Measurements from ENCODE around the gene PRRC2A. TPM values are rescaled to one million over a fixed set of nuclear protein-coding genes. Genes with fewer than 3 reads are reported as not detected.

PRRC2A gene
- total and polyA plus RNA-seq, 5 donors: 95.2 to 110 (median 97.5) TPM

DNA sequence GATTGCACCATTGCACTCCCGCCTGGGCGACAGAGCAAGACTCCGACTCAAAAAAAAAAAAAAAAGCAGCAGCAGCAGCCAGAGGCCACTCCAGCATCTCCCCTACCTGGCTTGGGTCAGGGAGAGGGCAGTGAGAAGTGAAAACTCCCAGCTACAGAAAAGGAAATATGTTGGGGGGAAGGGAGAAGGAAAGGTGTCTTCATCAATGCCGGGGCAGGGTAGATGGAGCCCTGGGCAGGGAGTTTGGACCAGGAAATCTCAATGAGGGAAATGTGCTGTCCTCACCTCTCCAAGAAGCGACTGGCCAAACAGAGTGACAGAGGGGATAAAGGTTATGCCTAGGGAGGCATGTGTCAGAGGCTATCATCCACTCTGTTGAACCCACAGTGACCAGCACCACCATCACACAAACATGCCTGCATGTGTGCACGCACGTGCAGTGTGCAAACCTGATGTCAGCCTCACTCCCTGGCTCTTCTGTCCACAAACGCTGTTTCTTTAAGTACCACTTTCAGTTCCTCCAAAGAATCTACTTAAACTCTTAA, 6.4 kb upstream of the PRRC2A start:
- ATAC-seq (peak in 1 of 2 donors; percentile 49), DNase-seq (no peak)

GRCh38 chr6:31614684-31615578, 5.6 kb upstream of the PRRC2A start, which contains the start of gene AIF1:
AIF1 (plus strand) TSS chr6:31615234; CDS start chr6:31615330, 96 bp downstream.
- H3K27ac ChIP-seq (ENCODE audit: low read length): no peak within 1 kb of the TSS
- intact Hi-C loops (cut with DNase I): no loop called here

More for the DNA sequence above, 6.4 kb upstream of the PRRC2A start:
- no peaks in the 10 kb centered on the region for H3K27me3 ChIP-seq (ENCODE audit: control insufficient read depth, insufficient read depth)
- H3K9me3 ChIP-seq (ENCODE audit: control insufficient read depth, low read length): no peaks in the 10 kb centered on the region
- no peak overlapping the region for H3K4me3 ChIP-seq (ENCODE audit: low read length)
- no peak overlapping the region for H3K27ac ChIP-seq (ENCODE audit: low read length)
- WGBS: 68% methylated on average over 8 of the region's 8 CpGs
- intact Hi-C loops (cut with DNase I): no loop called here
- no peaks in the 10 kb centered on the region for H3K4me1 ChIP-seq (ENCODE audit: control insufficient read depth, insufficient read depth, low read length)

GRCh38 chr6:31615748-31616147, 4.8 kb upstream of the PRRC2A start:
- intact Hi-C loops (cut with DNase I): no loop called here

More at GRCh38 chr6:31614684-31615578, 5.6 kb upstream of the PRRC2A start, which contains the start of gene AIF1:
- 54% methylated on average over 6 of the region's 6 CpGs for WGBS
- Histone ChIP-seq H3K4me3 (ENCODE audit: low read length) (peak within 1 kb of the TSS; percentile 4), H3K27me3 (ENCODE audit: control insufficient read depth, insufficient read depth) (no peaks in the 10 kb centered on the region), H3K9me3 (ENCODE audit: control insufficient read depth, low read length) (no peaks in the 10 kb centered on the region), H3K4me1 (ENCODE audit: control insufficient read depth, insufficient read depth, low read length) (no peaks in the 10 kb centered on the region)
- DNase-seq (no peak), ATAC-seq (no peak)

DNA sequence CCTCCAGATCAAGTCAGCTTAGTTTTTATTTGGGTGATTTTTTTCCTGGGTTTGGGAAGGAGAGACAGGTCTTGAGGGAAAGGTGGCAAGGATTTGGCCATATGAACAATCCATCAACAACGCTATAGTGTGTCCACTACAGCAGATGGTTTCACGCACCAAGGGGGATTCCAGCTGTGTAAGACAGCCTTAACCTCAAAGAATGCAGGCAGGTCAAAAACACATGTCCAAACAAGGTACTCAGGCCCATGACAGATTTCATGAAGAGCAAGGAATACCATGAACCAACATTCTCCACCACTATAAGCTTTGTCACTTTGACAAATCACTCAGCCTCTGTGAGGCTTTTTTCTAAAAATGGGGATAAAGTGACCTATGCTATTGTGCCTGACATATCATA, 3.5 kb upstream of the PRRC2A start:
- DNase-seq (no peak), ATAC-seq (no peak)
- 92% methylated on average over 2 of the region's 2 CpGs for WGBS
- no peaks in the 10 kb centered on the region for H3K27me3 ChIP-seq (ENCODE audit: control insufficient read depth, insufficient read depth)
- no peaks in the 10 kb centered on the region for H3K4me1 ChIP-seq (ENCODE audit: control insufficient read depth, insufficient read depth, low read length)
- H3K4me3 ChIP-seq (ENCODE audit: low read length): no peak overlapping the region
- no peak overlapping the region for H3K27ac ChIP-seq (ENCODE audit: low read length)
- intact Hi-C loops (cut with DNase I): no loop called here
- H3K9me3 ChIP-seq (ENCODE audit: control insufficient read depth, low read length): no peaks in the 10 kb centered on the region

More at GRCh38 chr6:31615748-31616147, 4.8 kb upstream of the PRRC2A start:
- no peak overlapping the region for H3K27ac ChIP-seq (ENCODE audit: low read length)
- no peaks in the 10 kb centered on the region for H3K27me3 ChIP-seq (ENCODE audit: control insufficient read depth, insufficient read depth)
- WGBS: 53% methylated on average over 7 of the region's 7 CpGs
- DNase-seq (no peak), ATAC-seq (no peak)
- H3K9me3 ChIP-seq (ENCODE audit: control insufficient read depth, low read length): no peaks in the 10 kb centered on the region
- H3K4me1 ChIP-seq (ENCODE audit: control insufficient read depth, insufficient read depth, low read length): no peaks in the 10 kb centered on the region
- H3K4me3 ChIP-seq (ENCODE audit: low read length): peak overlapping the region; percentile 4

GRCh38 chr6:31619805-31620585, 520 bp upstream of the PRRC2A start:
- peak overlapping the region; percentile 100 for H3K27ac ChIP-seq (ENCODE audit: low read length)
- ATAC-seq: peak; percentile 95 to 96
- no peaks in the 10 kb centered on the region for H3K4me1 ChIP-seq (ENCODE audit: control insufficient read depth, insufficient read depth, low read length)
- DNase-seq: peak; percentile 98 to 99 (median 99)
- under 1% methylated on average over 50 of the region's 50 CpGs for WGBS
- no peaks in the 10 kb centered on the region for H3K9me3 ChIP-seq (ENCODE audit: control insufficient read depth, low read length)
- H3K4me3 ChIP-seq (ENCODE audit: low read length): peak overlapping the region; percentile 49
- no peaks in the 10 kb centered on the region for H3K27me3 ChIP-seq (ENCODE audit: control insufficient read depth, insufficient read depth)
- intact Hi-C loops (cut with DNase I): no loop called here

GRCh38 chr6:31621320-31621939, 915 bp downstream of the PRRC2A start:
- intact Hi-C loops (cut with DNase I): no loop called here
- ATAC-seq: no peak
- 8% methylated on average over 15 of the region's 15 CpGs for WGBS
- Histone ChIP-seq H3K9me3 (ENCODE audit: control insufficient read depth, low read length) (no peaks in the 10 kb centered on the region), H3K27ac (ENCODE audit: low read length) (peak overlapping the region; percentile 96), H3K4me1 (ENCODE audit: control insufficient read depth, insufficient read depth, low read length) (no peaks in the 10 kb centered on the region), H3K4me3 (ENCODE audit: low read length) (peak overlapping the region; percentile 83), H3K27me3 (ENCODE audit: control insufficient read depth, insufficient read depth) (no peaks in the 10 kb centered on the region)
- DNase-seq: no peak

GRCh38 chr6:31621991-31622390, 1.5 kb downstream of the PRRC2A start:
- H3K4me3 ChIP-seq (ENCODE audit: low read length): peak overlapping the region; percentile 83
- WGBS: 22% methylated on average over 4 of the region's 4 CpGs
- H3K27ac ChIP-seq (ENCODE audit: low read length): no peak overlapping the region
- no peak for ATAC-seq
- DNase-seq: no peak
- H3K9me3 ChIP-seq (ENCODE audit: control insufficient read depth, low read length): no peaks in the 10 kb centered on the region
- H3K4me1 ChIP-seq (ENCODE audit: control insufficient read depth, insufficient read depth, low read length): no peaks in the 10 kb centered on the region
- intact Hi-C loops (cut with DNase I): no loop called here
- H3K27me3 ChIP-seq (ENCODE audit: control insufficient read depth, insufficient read depth): no peaks in the 10 kb centered on the region

- WGBS: 47% methylated on average over 10 of the region's 10 CpGs
- peak in 1 of 3 donors; percentile 60 for DNase-seq
- Histone ChIP-seq H3K4me3 (ENCODE audit: low read length) (no peak overlapping the region), H3K27me3 (ENCODE audit: control insufficient read depth, insufficient read depth) (no peaks in the 10 kb centered on the region), H3K9me3 (ENCODE audit: control insufficient read depth, low read length) (no peaks in the 10 kb centered on the region), H3K4me1 (ENCODE audit: control insufficient read depth, insufficient read depth, low read length) (no peaks in the 10 kb centered on the region), H3K27ac (ENCODE audit: low read length) (no peak overlapping the region)
- ATAC-seq: no peak
- intact Hi-C loops (cut with DNase I): no loop called here
Observed at GRCh38 chr6:31622684-31623091, 2.2 kb downstream of the PRRC2A start.

DNA sequence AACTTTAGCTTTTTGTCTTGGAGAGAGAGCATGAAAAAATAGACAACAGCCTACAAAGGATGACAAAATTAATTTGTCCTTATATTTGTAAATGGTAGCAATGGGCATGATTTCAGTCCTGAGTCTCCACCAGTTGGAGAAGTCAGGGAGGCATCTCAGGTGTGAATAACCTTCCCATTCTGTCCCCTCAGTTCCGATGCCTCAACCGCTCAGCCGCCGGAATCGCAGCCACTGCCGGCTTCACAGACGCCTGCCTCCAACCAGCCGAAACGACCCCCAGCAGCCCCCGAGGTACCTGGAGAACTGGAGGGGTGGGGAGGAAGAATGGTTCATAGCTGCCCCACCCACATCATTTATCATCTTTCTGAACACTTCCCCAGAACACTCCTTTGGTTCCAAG, 3.6 kb downstream of the PRRC2A start:
- intact Hi-C loops (cut with DNase I): no loop called here
- H3K9me3 ChIP-seq (ENCODE audit: control insufficient read depth, low read length): no peaks in the 10 kb centered on the region
- 91% methylated on average over 10 of the region's 10 CpGs for WGBS
- no peaks in the 10 kb centered on the region for H3K4me1 ChIP-seq (ENCODE audit: control insufficient read depth, insufficient read depth, low read length)
- no peak overlapping the region for H3K4me3 ChIP-seq (ENCODE audit: low read length)
- no peak overlapping the region for H3K27ac ChIP-seq (ENCODE audit: low read length)
- DNase-seq (no peak), ATAC-seq (no peak)
- H3K27me3 ChIP-seq (ENCODE audit: control insufficient read depth, insufficient read depth): no peaks in the 10 kb centered on the region

- ATAC-seq (no peak), DNase-seq (no peak)
- Histone ChIP-seq H3K4me1 (ENCODE audit: control insufficient read depth, insufficient read depth, low read length) (no peaks in the 10 kb centered on the region), H3K27me3 (ENCODE audit: control insufficient read depth, insufficient read depth) (no peaks in the 10 kb centered on the region), H3K27ac (ENCODE audit: low read length) (no peak overlapping the region), H3K4me3 (ENCODE audit: low read length) (no peak overlapping the region), H3K9me3 (ENCODE audit: control insufficient read depth, low read length) (no peaks in the 10 kb centered on the region)
- 86% methylated on average over 10 of the region's 10 CpGs for WGBS
- intact Hi-C loops (cut with DNase I): no loop called here
Observed at GRCh38 chr6:31626952-31627351, 6.4 kb downstream of the PRRC2A start.

Measured in right cardiac atrium (tissue), 5 donors.